Body of pancreas (tissue), 4 donors: ENCODE measurements around the gene ZNF407. TPM values are rescaled to one million over a fixed set of nuclear protein-coding genes. Genes with fewer than 3 reads are reported as not detected.

Experiments
- ATAC-seq: fragments of 150-250 bp; one replicate; pipeline ENCODE4 v1.9.1; 2016
- DNase-seq, 4 donors: peaks; one replicate each; pipeline ENCODE4 v3.0.0-alpha.2; 2019
- H3K27ac ChIP-seq, 4 donors: fragments of 200-600 bp; sonication (generic); 1 replicate in 3 of 4; 2 replicates in 1 of 4; pipeline versions ENCODE4 v1.5.1 to v1.6.1; 2016 to 2019; ENCODE audit warnings: mild to moderate bottlenecking in 1 of 4, mixed read lengths in 1 of 4, moderate library complexity in 1 of 4
- H3K27me3 ChIP-seq, 2 donors: fragments of 200-600 bp; sonication (generic); one replicate each; pipeline ENCODE4 v1.6.0; 2016; ENCODE audit warnings: mild to moderate bottlenecking in 1 of 2
- H3K36me3 ChIP-seq, 2 donors: fragments of 200-600 bp; sonication (generic); replicated peaks in 1 of 2; 2 replicates each; pipeline ENCODE4 v1.5.1; 2016; ENCODE audit warnings: low read depth in 2 of 2; ENCODE audit not compliant: insufficient read depth in 1 of 2
- H3K4me1 ChIP-seq: fragments of 200-600 bp; sonication (generic); one replicate; pipeline ENCODE4 v1.6.0; 2016
- H3K4me3 ChIP-seq, 2 donors: fragments of 200-600 bp; sonication (generic); 1 replicate in 1 of 2; 2 replicates in 1 of 2; pipeline ENCODE4 v1.5.1; 2016 to 2019
- H3K9me3 ChIP-seq, 3 donors: fragments of 200-600 bp; sonication (generic); 1 replicate in 2 of 3; 2 replicates in 1 of 3; pipeline ENCODE4 v1.5.1; 2016
- CTCF ChIP-seq, 7 experiments: fragments of 450-650 bp in 4 of 7; fragments of 200-600 bp in 3 of 7; sonication (generic) in 3 of 7; IDR thresholded peaks; one replicate each; pipeline ENCODE4 v1.5.1; 2016 to 2019; ENCODE audit warnings: antibody characterized with exemption in 7 of 7
- POLR2A ChIP-seq, 3 donors: fragments of 450-650 bp; IDR thresholded peaks; one replicate each; pipeline ENCODE4 v1.6.1; 2016; ENCODE audit warnings: antibody characterized with exemption in 3 of 3, mild to moderate bottlenecking in 2 of 3
- WGBS, 2 donors: methylation state at CpG; one replicate each; pipeline ENCODE4 v1.1.5; 2017; 5-methylcytosine and 5-hydroxymethylcytosine counted together
- intact Hi-C: fragments of 100-400 bp; cut with DNase I; formaldehyde crosslinking; loops from one replicate; pipeline ENCODE4 v1.15.1; 2023
- total RNA-seq, 2 donors: library from RNA; depleted of rRNA; stranded (reverse); fragments of >200 nt; gene quantifications; one replicate each; pipeline ENCODE4 v1.1.0, GENCODE V29; 2016

Gene ZNF407
- total RNA-seq, 2 donors from 2014 or later = 14.3 to 19.1 TPM

- Histone ChIP-seq H3K4me3 (no peak overlapping the region), H3K36me3 (no peaks in the 10 kb centered on the region), H3K27me3 (no peaks in the 10 kb centered on the region), H3K4me1 (no peaks in the 10 kb centered on the region), H3K27ac (no peak overlapping the region), H3K9me3 (no peaks in the 10 kb centered on the region)
- ATAC-seq (no peak), DNase-seq (no peak)
- TF ChIP-seq POLR2A (IDR thresholded peaks at IDR 0.05) = no peak
- TF ChIP-seq CTCF (IDR thresholded peaks at IDR 0.05) = no peak
- 97 to 100% methylated on average over 3 of the region's 3 CpGs for whole genome bisulfite sequencing, 2 donors
- intact Hi-C loops = no loop called here
Observed at GRCh38 chr18:74766251-74766650, 168.6 kb downstream of the ZNF407 start.

GRCh38 chr18:74768096-74768495, 170.4 kb downstream of the ZNF407 start:
- TF ChIP-seq CTCF (IDR thresholded peaks at IDR 0.05) = no peak
- TF ChIP-seq POLR2A (IDR thresholded peaks at IDR 0.05) = no peak
- Histone ChIP-seq H3K4me3 (no peak overlapping the region), H3K36me3 (no peaks in the 10 kb centered on the region), H3K27me3 (no peaks in the 10 kb centered on the region), H3K27ac (no peak overlapping the region), H3K9me3 (no peaks in the 10 kb centered on the region), H3K4me1 (no peaks in the 10 kb centered on the region)
- 98 to 100% methylated on average over 2 of the region's 2 CpGs for WGBS, 2 donors
- no peak for DNase-seq
- ATAC-seq = no peak
- intact Hi-C loops = no loop called here

GRCh38 chr18:74773171-74773624, 175.5 kb downstream of the ZNF407 start:
- Histone ChIP-seq H3K27me3 (no peaks in the 10 kb centered on the region), H3K4me1 (no peaks in the 10 kb centered on the region), H3K36me3 (no peaks in the 10 kb centered on the region), H3K27ac (no peak overlapping the region), H3K9me3 (no peaks in the 10 kb centered on the region), H3K4me3 (no peak overlapping the region)
- no peak for TF ChIP-seq CTCF (IDR thresholded peaks at IDR 0.05)
- no peak for TF ChIP-seq POLR2A (IDR thresholded peaks at IDR 0.05)
- DNase-seq (no peak), ATAC-seq (no peak)
- WGBS, 2 donors = 86 to 93% methylated on average over 3 of the region's 3 CpGs
- intact Hi-C loops = no loop called here

- no peak for ATAC-seq
- H3K36me3 ChIP-seq = no peaks in the 10 kb centered on the region
- intact Hi-C loops = no loop called here
- H3K27me3 ChIP-seq = no peaks in the 10 kb centered on the region
- H3K4me3 ChIP-seq = no peak overlapping the region
- no peaks in the 10 kb centered on the region for H3K9me3 ChIP-seq
- H3K27ac ChIP-seq = no peak overlapping the region
- TF ChIP-seq CTCF (IDR thresholded peaks at IDR 0.05) (no peak), POLR2A (IDR thresholded peaks at IDR 0.05) (no peak)
- no peaks in the 10 kb centered on the region for H3K4me1 ChIP-seq
- 88 to 92% methylated on average over 5 of the region's 5 CpGs for WGBS, 2 donors
- DNase-seq = no peak
Observed at GRCh38 chr18:74774486-74774885, 176.8 kb downstream of the ZNF407 start.

- Histone ChIP-seq H3K27me3 (no peaks in the 10 kb centered on the region), H3K27ac (no peak overlapping the region), H3K4me1 (no peaks in the 10 kb centered on the region), H3K9me3 (no peaks in the 10 kb centered on the region), H3K4me3 (no peak overlapping the region), H3K36me3 (no peaks in the 10 kb centered on the region)
- TF ChIP-seq CTCF (IDR thresholded peaks at IDR 0.05) (no peak), POLR2A (IDR thresholded peaks at IDR 0.05) (no peak)
- intact Hi-C loops = no loop called here
- ATAC-seq = no peak
- no peak for DNase-seq
- WGBS, 2 donors = 73 to 77% methylated on average over 3 of the region's 3 CpGs
Observed at GRCh38 chr18:74775239-74775638, 177.6 kb downstream of the ZNF407 start.
